SK-N-SH (cell line): Measurements from ENCODE around the gene FOXE3. TPM values are rescaled to one million over a fixed set of nuclear protein-coding genes. Genes with fewer than 3 reads are reported as not detected.

Source experiments
- CTCF ChIA-PET: fragments of 300-600, 350-600 bp; formaldehyde crosslinking; extraction: SDS; loops from one replicate; lab custom pipeline; 2021; lab: Yijun Ruan, JAX
- POLR2A ChIA-PET: fragments of 350-600 bp; sonication (Branson Sonifier 250); formaldehyde crosslinking; extraction: SDS; loops from one replicate; lab custom pipeline; 2020; ENCODE audit warnings: antibody characterized with exemption, inconsistent platforms; lab: Yijun Ruan, JAX
- DNase-seq: peaks from one replicate; pipeline ENCODE4 v3.0.0; 2012
- H2AFZ ChIP-seq: fragments of 200-600 bp; sonication (generic); 2 replicates; pipeline ENCODE4 v1.8.1; 2016; ENCODE audit warnings: antibody characterized with exemption, mild to moderate bottlenecking, low read depth
- H3F3A ChIP-seq: fragments of 200-600 bp; sonication (generic); replicated peaks from 2 replicates; pipeline ENCODE3; 2016; ENCODE audit warnings: antibody characterized with exemption, mild to moderate bottlenecking; ENCODE audit not compliant: insufficient read depth
- H3K27ac ChIP-seq, 2 experiments: fragments of 200-500 bp in 1 of 2; fragments of 200-600 bp in 1 of 2; sonication (Bioruptor generic) in 1 of 2; sonication (generic), shearing (Covaris generic) in 1 of 2; 2 replicates each; pipeline versions ENCODE4 v1.5.1 to v1.6.1; 2014 to 2016; ENCODE audit warnings: low read depth in 2 of 2, inconsistent platforms in 1 of 2, low read length in 1 of 2, mild to moderate bottlenecking in 1 of 2, mixed read lengths in 1 of 2
- H3K27me3 ChIP-seq: fragments of 200-600 bp; sonication (generic), shearing (Covaris generic); 2 replicates; pipeline ENCODE4 v1.6.1; 2016; ENCODE audit warnings: mixed run types; ENCODE audit not compliant: insufficient read depth
- H3K36me3 ChIP-seq, 2 experiments: fragments of 200-500 bp in 1 of 2; fragments of 200-600 bp in 1 of 2; sonication (Bioruptor generic) in 1 of 2; sonication (generic) in 1 of 2; replicated peaks in 1 of 2; 2 replicates each; pipeline versions ENCODE3 to v1.5.1; 2014 to 2016; ENCODE audit warnings: low read length in 1 of 2, mild to moderate bottlenecking in 1 of 2; ENCODE audit not compliant: insufficient read depth in 2 of 2, control insufficient read depth in 1 of 2
- H3K4me1 ChIP-seq, 2 experiments: fragments of 200-500 bp in 1 of 2; fragments of 200-600 bp in 1 of 2; sonication (Bioruptor generic) in 1 of 2; sonication (generic), shearing (Covaris generic) in 1 of 2; 2 replicates each; pipeline versions ENCODE4 v1.5.1 to v1.6.1; 2014 to 2016; ENCODE audit warnings: low read depth in 1 of 2, low read length in 1 of 2, mixed run types in 1 of 2; ENCODE audit not compliant: insufficient read depth in 2 of 2, control insufficient read depth in 1 of 2
- H3K4me2 ChIP-seq: fragments of 200-600 bp; sonication (generic), shearing (Covaris generic); 2 replicates; pipeline ENCODE4 v1.6.1; 2017; ENCODE audit warnings: mixed run types
- H3K4me3 ChIP-seq, 2 experiments: fragments of 200-500 bp in 1 of 2; fragments of 200-600 bp in 1 of 2; sonication (Bioruptor generic) in 1 of 2; sonication (generic), shearing (Covaris generic) in 1 of 2; 2 replicates each; pipeline versions ENCODE4 v1.5.1 to v1.8.1; 2014 to 2016; ENCODE audit warnings: low read depth in 2 of 2, inconsistent platforms in 1 of 2, low read length in 1 of 2, mild to moderate bottlenecking in 1 of 2, mixed read lengths in 1 of 2, moderate library complexity in 1 of 2
- H3K79me2 ChIP-seq: fragments of 200-600 bp; sonication (generic); 2 replicates; pipeline ENCODE4 v1.8.1; 2017; ENCODE audit warnings: mild to moderate bottlenecking; ENCODE audit not compliant: insufficient read depth
- H3K9ac ChIP-seq: fragments of 200-600 bp; sonication (generic); 2 replicates; pipeline ENCODE4 v1.6.1; 2017; ENCODE audit warnings: mixed run types
- H3K9me2 ChIP-seq: fragments of 200-600 bp; sonication (generic); 2 replicates; pipeline ENCODE4 v1.6.1; 2017; ENCODE audit warnings: mixed run types
- H3K9me3 ChIP-seq: fragments of 200-600 bp; sonication (generic); 2 replicates; pipeline ENCODE4 v1.6.1; 2017; ENCODE audit warnings: mixed run types, mild to moderate bottlenecking, moderate library complexity
- H4K20me1 ChIP-seq: fragments of 200-600 bp; sonication (generic); 2 replicates; pipeline ENCODE4 v1.6.1; 2017; ENCODE audit warnings: mild to moderate bottlenecking, mixed run types; ENCODE audit not compliant: insufficient read depth
- ELF1 ChIP-seq: IDR thresholded peaks from 2 replicates; pipeline ENCODE4 v1.4.0; 2012
- EP300 ChIP-seq, 2 experiments: IDR thresholded peaks; 2 replicates each; pipeline versions ENCODE4 v1.4.0 to v1.6.1; 2012; ENCODE audit warnings: borderline replicate concordance in 1 of 2, low read depth in 1 of 2, low read length in 1 of 2
- FOXJ3 ChIP-seq: sonication (generic); formaldehyde crosslinking; IDR thresholded peaks from 2 replicates; pipeline ENCODE4 v1.5.1; 2020; ENCODE audit warnings: mild to moderate bottlenecking, missing genetic modification reagents
- FOXM1 ChIP-seq: IDR thresholded peaks from 2 replicates; pipeline ENCODE4 v1.4.0; 2012; ENCODE audit warnings: low read depth, mild to moderate bottlenecking
- MEF2A ChIP-seq: IDR thresholded peaks from 2 replicates; pipeline ENCODE4 v1.4.0; 2012; ENCODE audit warnings: low read depth, borderline replicate concordance
- NFIC ChIP-seq: IDR thresholded peaks from 2 replicates; pipeline ENCODE4 v1.4.0; 2012; ENCODE audit warnings: borderline replicate concordance
- NRF1 ChIP-seq: IDR thresholded peaks from 2 replicates; pipeline ENCODE4 v1.6.1; 2012; ENCODE audit warnings: low read depth, mild to moderate bottlenecking, low read length
- RAD21 ChIP-seq: IDR thresholded peaks from 2 replicates; pipeline ENCODE4 v1.6.1; 2012; ENCODE audit warnings: mild to moderate bottlenecking, low read length
- RCOR1 ChIP-seq: fragments of 150-350 bp; IDR thresholded peaks from 2 replicates; pipeline ENCODE4 v1.6.1; 2017; ENCODE audit warnings: antibody characterized with exemption, low read length
- RXRA ChIP-seq: IDR thresholded peaks from 2 replicates; pipeline ENCODE4 v1.4.0; 2012; ENCODE audit warnings: low read depth, mild to moderate bottlenecking, borderline replicate concordance
- TAF1 ChIP-seq: IDR thresholded peaks from 2 replicates; pipeline ENCODE4 v1.6.1; 2012; ENCODE audit warnings: low read depth, mild to moderate bottlenecking, low read length, moderate library complexity, borderline replicate concordance
- TCF12 ChIP-seq: IDR thresholded peaks from 2 replicates; pipeline ENCODE4 v1.4.0; 2012
- TEAD4 ChIP-seq: IDR thresholded peaks from 2 replicates; pipeline ENCODE4 v1.4.0; 2012; ENCODE audit warnings: mild to moderate bottlenecking, borderline replicate concordance; ENCODE audit not compliant: insufficient read depth
- YY1 ChIP-seq: IDR thresholded peaks from 2 replicates; pipeline ENCODE4 v1.4.0; 2012; ENCODE audit warnings: low read depth, mild to moderate bottlenecking
- WGBS: methylation state at CpG from one replicate; pipeline ENCODE4 v1.1.6; 2017; ENCODE audit warnings: low lambda C conversion rate; 5-methylcytosine and 5-hydroxymethylcytosine counted together
- polyA plus RNA-seq, 3 experiments: library from polyadenylated mRNA; depleted of rRNA; stranded (reverse); fragments of >200 nt; gene quantifications; 2 replicates each; pipeline ENCODE4 v1.2.3, GENCODE V29; 2012
- TF ChIP-seq, protein P1 (sequence below): IDR thresholded peaks from 2 replicates; pipeline ENCODE4; 2012
- TF ChIP-seq, protein P2 (sequence below): fragments of 150-350 bp; IDR thresholded peaks from 2 replicates; pipeline ENCODE4 v1.6.1; 2017; ENCODE audit warnings: antibody characterized with exemption, low read length, low read depth, borderline replicate concordance
- TF ChIP-seq, protein P3 (sequence below): IDR thresholded peaks from 2 replicates; pipeline ENCODE4 v1.4.0; 2012; ENCODE audit warnings: low read depth, borderline replicate concordance
- TF ChIP-seq, protein P4 (sequence below): fragments of 150-350 bp; IDR thresholded peaks from 2 replicates; pipeline ENCODE4 v1.6.1; 2016; ENCODE audit warnings: mild to moderate bottlenecking, low read depth, low read length
- TF ChIP-seq, protein P5 (sequence below): IDR thresholded peaks from 2 replicates; pipeline ENCODE4 v1.4.0; 2012; ENCODE audit warnings: low read depth

The FOXE3 gene
- polyA plus RNA-seq, 1 of the 3 experiments (the other 2 are of a cell fraction) = not detected

DNA sequence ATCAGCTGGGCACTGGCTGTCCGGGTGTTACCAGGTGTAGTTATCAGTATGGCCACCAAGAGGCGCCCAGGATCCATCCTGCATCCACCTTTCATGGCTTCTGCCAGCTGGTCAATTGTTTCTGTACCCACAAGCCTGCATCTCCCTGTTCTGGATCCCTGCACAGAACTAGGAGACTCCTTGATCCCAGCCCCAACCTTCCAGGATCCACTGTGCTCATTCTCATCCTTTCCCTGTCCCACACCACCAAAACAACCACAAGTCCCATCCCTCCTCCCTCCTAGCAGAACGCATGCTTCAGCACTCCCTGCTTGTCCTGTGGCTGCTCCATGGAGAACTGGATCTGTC, 27.2 kb upstream of the FOXE3 start (continued):
- no peak for TF ChIP-seq FOXJ3 (CRISPR knock-in tag)

DNA sequence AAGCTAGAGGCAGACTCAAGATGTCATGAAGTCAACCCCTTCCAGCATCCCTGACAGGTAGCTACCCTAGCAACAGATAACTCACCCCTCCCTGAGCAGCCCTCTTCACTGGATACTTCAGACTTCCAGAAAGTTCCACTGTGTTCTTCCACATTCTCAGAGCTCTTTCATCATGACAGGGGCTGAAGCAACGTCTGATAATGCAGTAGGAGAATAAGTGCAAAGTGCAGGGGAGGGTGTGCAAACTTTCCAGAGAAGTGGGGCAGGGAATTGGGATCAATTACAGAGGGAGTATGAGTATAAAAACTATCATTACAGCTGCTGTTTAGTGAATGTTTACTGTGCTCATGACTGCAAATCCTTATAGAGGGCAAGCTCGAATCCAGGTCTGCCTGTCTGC, 26.4 kb upstream of the FOXE3 start:
- WGBS = 49% methylated on average over 2 of the region's 2 CpGs
- no peak overlapping the region for H3K27ac ChIP-seq
- H3F3A ChIP-seq = peaks cover 6% of the 10 kb centered on the region
- H3K4me1 ChIP-seq = peaks cover 0 to 10% of the 10 kb centered on the region in 2 experiments; a peak in 1 of 4 replicates
- no peak for DNase-seq
- H4K20me1 ChIP-seq = 0 out of 2 replicates have a peak, but pooled peaks cover 7% of the 10 kb centered on the region
- no peaks in the 10 kb centered on the region for H3K9me2 ChIP-seq
- H3K79me2 ChIP-seq = no peaks in the 10 kb centered on the region
- no peak overlapping the region for H2AFZ ChIP-seq
- no peak overlapping the region for H3K9ac ChIP-seq
- no peak overlapping the region for H3K4me2 ChIP-seq
- no peaks in the 10 kb centered on the region for H3K9me3 ChIP-seq
- H3K36me3 ChIP-seq = no peaks in the 10 kb centered on the region
- ChIA-PET CTCF (interaction anchor here (1.3 to 13.8 kb wide), 18 partner anchors 12 to 672 kb away, joined by 3 to 104 read pairs (median 10); partner anchors contain the start of gene FOXD2), POLR2A (interaction anchor here (0.7 to 1.2 kb wide), 2 partner anchors 10 to 336 kb away, joined by 3 to 4 read pairs; no protein-coding TSS in a partner anchor)
- no peak overlapping the region for H3K4me3 ChIP-seq
- TF ChIP-seq, protein P1, sequence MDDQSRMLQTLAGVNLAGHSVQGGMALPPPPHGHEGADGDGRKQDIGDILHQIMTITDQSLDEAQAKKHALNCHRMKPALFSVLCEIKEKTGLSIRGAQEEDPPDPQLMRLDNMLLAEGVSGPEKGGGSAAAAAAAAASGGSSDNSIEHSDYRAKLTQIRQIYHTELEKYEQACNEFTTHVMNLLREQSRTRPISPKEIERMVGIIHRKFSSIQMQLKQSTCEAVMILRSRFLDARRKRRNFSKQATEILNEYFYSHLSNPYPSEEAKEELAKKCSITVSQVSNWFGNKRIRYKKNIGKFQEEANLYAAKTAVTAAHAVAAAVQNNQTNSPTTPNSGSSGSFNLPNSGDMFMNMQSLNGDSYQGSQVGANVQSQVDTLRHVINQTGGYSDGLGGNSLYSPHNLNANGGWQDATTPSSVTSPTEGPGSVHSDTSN = no peak
- TF ChIP-seq TAF1 = no peak
- no peak for TF ChIP-seq EP300 (IDR thresholded peaks at IDR 0.05; ENCODE audit: borderline replicate concordance in 1 of 2, low read depth in 1 of 2, low read length in 1 of 2)
- no peak for TF ChIP-seq MEF2A
- TF ChIP-seq, protein P2, sequence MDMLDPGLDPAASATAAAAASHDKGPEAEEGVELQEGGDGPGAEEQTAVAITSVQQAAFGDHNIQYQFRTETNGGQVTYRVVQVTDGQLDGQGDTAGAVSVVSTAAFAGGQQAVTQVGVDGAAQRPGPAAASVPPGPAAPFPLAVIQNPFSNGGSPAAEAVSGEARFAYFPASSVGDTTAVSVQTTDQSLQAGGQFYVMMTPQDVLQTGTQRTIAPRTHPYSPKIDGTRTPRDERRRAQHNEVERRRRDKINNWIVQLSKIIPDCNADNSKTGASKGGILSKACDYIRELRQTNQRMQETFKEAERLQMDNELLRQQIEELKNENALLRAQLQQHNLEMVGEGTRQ = no peak
- TF ChIP-seq TEAD4 = no peak
- TF ChIP-seq FOXM1 = no peak
- no peak for TF ChIP-seq NFIC
- no peak for TF ChIP-seq RXRA
- TF ChIP-seq TCF12 = no peak
- TF ChIP-seq RCOR1 = no peak
- TF ChIP-seq ELF1 = no peak
- no peak for TF ChIP-seq NRF1
- TF ChIP-seq, protein P3, sequence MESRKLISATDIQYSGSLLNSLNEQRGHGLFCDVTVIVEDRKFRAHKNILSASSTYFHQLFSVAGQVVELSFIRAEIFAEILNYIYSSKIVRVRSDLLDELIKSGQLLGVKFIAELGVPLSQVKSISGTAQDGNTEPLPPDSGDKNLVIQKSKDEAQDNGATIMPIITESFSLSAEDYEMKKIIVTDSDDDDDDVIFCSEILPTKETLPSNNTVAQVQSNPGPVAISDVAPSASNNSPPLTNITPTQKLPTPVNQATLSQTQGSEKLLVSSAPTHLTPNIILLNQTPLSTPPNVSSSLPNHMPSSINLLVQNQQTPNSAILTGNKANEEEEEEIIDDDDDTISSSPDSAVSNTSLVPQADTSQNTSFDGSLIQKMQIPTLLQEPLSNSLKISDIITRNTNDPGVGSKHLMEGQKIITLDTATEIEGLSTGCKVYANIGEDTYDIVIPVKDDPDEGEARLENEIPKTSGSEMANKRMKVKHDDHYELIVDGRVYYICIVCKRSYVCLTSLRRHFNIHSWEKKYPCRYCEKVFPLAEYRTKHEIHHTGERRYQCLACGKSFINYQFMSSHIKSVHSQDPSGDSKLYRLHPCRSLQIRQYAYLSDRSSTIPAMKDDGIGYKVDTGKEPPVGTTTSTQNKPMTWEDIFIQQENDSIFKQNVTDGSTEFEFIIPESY = no peak
- TF ChIP-seq, protein P4, sequence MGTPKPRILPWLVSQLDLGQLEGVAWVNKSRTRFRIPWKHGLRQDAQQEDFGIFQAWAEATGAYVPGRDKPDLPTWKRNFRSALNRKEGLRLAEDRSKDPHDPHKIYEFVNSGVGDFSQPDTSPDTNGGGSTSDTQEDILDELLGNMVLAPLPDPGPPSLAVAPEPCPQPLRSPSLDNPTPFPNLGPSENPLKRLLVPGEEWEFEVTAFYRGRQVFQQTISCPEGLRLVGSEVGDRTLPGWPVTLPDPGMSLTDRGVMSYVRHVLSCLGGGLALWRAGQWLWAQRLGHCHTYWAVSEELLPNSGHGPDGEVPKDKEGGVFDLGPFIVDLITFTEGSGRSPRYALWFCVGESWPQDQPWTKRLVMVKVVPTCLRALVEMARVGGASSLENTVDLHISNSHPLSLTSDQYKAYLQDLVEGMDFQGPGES = no peak
- TF ChIP-seq, protein P5, sequence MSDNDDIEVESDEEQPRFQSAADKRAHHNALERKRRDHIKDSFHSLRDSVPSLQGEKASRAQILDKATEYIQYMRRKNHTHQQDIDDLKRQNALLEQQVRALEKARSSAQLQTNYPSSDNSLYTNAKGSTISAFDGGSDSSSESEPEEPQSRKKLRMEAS = no peak
- TF ChIP-seq RAD21 = no peak
- no peak for TF ChIP-seq YY1
- H3K27me3 ChIP-seq = no peaks in the 10 kb centered on the region
